NCI-H146 treated with DMSO at 0.1 percent for 48 hours (cell line): ENCODE results near the gene SERP2.

ENCODE experiments used
- DNase-seq: peaks from one replicate; lab custom pipeline; 2025; ENCODE audit not compliant: unreplicated experiment; lab: John Stamatoyannopoulos, UW

The SERP2 gene

GRCh38 chr13:44432650-44433049 is 59.0 kb downstream of the SERP2 start:
- DNase-seq: no peak

DNA sequence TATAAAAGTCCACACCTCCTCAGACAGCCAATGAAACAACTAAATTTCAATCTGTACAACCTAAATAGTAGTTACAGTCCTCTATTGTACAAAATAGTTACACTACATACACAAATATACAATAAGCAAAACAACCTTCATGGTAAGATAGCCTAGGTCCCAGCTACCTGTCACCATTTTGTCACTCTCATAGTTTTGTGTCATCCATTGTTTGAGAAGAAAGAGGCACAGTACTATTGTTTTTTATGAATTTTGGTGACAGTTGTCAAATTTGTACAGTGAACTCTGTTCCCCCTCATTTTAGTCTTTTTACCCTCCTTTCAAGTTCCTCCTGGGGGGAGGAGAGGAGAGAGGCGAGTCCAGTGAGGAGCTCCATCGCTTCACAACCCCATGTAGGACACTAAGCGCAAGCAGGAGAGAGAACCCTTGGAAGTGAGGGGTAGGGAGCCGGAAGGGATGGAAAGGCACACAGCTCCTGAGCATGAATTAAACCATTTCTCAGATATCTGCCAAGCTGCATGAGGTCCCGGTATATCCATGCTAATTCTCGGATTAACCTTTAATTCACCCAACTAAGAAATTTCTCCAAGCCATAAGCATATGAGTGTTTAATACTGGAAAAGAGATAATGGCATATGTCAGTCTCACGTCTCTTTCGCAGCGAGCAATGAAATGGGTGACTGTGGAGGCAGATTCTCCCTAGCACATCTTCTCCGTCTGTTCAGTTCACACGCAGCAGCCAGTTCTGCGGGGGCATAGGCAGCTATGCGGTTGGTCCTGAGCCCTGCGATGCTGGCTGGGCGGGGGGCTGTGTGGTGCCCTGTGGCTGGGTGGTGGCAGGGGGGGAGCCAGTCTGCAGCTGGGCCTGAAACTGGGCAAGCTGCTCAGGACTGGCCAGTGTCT is 60.5 kb downstream of the SERP2 start:
- DNase-seq: no peak

DNA sequence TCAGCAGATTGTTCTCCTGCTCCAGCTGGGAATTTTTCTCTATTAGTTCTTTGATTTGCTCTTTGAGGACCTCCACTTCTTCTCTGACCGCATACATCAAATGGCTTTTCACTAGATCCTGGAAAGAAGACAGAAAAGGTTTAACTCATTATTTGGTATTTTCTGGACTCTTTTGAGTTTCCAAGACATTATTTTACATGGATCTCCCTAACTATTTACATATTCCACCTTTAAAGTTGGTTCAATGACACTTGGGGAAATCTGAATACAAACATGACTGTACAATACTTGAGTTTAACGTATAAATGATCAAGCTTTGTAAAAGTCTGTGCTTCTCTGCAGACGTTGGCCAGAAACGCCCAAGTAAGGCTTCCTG is 61.1 kb downstream of the SERP2 start:
- DNase-seq: no peak

DNA sequence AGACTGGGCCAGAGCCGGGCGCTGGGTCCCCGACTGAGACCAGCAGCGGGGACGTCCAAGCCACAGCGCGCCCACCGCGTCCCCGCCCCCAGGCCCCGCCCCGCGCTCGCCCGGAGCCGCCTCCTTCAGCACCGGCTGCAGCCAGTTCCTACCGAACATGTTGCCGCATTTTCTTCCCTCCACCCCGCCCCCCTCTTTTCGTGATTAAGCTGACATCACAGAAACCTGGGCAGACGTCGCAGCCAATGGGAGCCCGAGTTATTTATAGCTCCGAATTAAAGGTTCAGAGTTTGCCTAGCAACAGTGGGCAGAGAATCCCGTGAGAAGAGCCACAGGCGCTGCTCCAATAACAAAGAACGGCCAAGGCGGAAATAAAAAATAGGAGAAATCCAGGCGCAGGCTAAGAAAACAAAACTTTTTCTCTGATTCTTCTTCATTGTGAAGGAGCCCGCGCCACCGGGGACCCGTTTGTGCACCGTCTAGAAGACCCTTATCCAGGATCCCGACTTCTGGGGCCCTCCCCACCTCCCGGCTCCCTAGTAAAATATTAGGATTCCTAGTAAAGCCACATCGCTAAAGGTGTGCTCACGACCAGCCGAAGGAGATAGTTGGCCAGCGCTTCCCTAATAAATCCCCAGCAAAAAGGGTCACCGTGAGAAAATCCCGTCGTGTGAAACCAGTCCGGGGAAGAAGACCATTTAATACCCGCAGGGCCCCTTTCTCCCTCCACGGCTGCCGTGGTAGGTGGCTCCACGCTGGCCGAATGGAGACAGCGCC is 61.7 kb downstream of the SERP2 start:
- peak; percentile 98 for DNase-seq

DNA sequence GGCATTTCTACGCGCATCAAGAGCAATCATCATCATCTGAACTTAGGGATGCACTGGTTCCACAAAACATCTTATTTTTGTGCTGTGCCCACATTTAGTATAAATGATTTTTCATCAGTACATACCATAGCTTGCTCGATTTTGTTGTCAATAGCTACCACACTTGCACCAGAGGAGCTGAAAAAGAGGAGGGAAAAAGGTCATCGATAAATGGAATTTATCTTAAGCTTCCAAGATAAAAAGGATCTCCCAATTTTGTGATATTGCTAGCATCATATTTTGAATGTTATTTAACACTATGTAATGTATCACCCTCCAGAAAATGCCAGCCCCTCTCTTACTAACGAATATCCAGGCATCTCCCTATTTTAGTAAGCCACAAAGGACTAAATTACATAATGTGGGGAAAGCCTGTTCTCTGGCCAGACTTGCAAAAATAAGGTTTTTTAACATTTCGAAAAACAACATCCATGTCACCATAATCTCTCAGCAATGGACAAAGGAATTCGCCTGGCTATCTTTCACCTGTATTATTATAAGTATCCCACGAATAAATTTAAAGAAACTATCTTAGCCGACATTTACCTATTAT is 62.4 kb downstream of the SERP2 start:
- DNase-seq: no peak

GRCh38 chr13:44436589-44437337 is 63.1 kb downstream of the SERP2 start:
- DNase-seq: peak; percentile 90

DNA sequence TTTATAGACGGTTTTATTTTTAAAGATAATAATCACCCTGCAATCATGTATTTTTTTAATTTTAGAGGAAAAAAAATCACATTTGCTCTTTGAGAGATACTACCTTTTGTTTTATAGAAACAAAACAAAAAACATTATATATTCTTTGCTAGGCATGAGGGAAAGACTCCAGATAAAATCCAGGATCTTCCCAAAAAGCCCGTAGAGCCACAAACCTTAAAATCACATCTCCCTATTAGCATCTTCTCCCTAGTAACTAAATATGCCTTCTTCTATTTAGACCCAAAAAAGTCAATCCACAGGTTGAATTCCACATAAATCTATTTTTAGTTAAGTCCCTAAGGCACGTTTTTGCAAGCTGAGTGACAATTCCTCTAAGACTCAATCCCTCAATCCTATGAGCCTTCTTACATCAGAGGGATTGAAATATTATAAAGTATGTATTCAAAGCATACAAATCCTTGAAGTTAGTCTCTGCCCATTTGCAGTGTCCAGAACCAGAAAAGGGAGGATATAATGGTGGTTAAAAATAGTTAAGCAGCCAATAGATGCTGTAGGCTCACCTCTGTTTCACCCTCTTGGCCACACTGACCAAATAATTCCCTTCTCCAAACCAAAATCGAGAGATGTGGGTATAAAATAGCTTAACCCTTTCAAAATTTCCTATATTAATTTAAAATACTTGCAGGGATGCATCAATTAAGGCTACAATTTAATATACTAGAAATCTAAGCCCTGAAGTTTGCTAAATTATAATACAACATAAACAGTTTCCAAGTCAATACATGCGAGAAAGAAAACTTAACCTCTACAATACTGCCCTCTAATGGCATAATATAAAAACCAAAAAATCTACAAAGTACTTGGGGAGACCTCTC is 64.0 kb downstream of the SERP2 start:
- peak; percentile 61 for DNase-seq

- no peak for DNase-seq
Measured at GRCh38 chr13:44438234-44438579, 64.6 kb downstream of the SERP2 start.

- peak; percentile 4 for DNase-seq
Measured at GRCh38 chr13:44439452-44440024, 65.9 kb downstream of the SERP2 start.

- no peak for DNase-seq
Measured at GRCh38 chr13:44440046-44440608, 66.5 kb downstream of the SERP2 start.
